Mesenchymal stem cell (in vitro differentiated cells and primary cell): ENCODE results near the gene SLC8A1.

Experiments used
- DNase-seq: peaks from one replicate; pipeline ENCODE4 v3.0.0-alpha.2; 2013
- H2AFZ ChIP-seq: one replicate; pipeline ENCODE4 v1.6.1; 2013; ENCODE audit warnings: low read depth, mild to moderate bottlenecking, control low read depth, inconsistent platforms, low read length, moderate library complexity
- H2AK5ac ChIP-seq: 2 replicates; pipeline ENCODE4 v1.6.1; 2013; ENCODE audit warnings: low read length, moderate library complexity, mild to moderate bottlenecking, inconsistent platforms; ENCODE audit not compliant: severe bottlenecking
- H2BK120ac ChIP-seq: one replicate; pipeline ENCODE4 v1.6.1; 2013; ENCODE audit warnings: low read depth, mild to moderate bottlenecking, inconsistent platforms, low read length, moderate library complexity
- H2BK12ac ChIP-seq, 2 experiments: one replicate each; pipeline ENCODE4 v1.6.1; 2013; ENCODE audit warnings: inconsistent platforms in 2 of 2, low read length in 2 of 2, mild to moderate bottlenecking in 2 of 2, moderate library complexity in 2 of 2, control low read depth in 1 of 2
- H2BK15ac ChIP-seq: one replicate; pipeline ENCODE4 v1.6.1; 2013; ENCODE audit warnings: mild to moderate bottlenecking, low read depth, inconsistent platforms; ENCODE audit not compliant: poor library complexity, severe bottlenecking
- H2BK5ac ChIP-seq: 2 replicates; pipeline ENCODE4 v1.6.1; 2013; ENCODE audit warnings: low read depth, mild to moderate bottlenecking, low read length, control low read depth, inconsistent platforms; ENCODE audit not compliant: poor library complexity, severe bottlenecking
- H3K14ac ChIP-seq, 2 experiments: one replicate each; pipeline ENCODE4 v1.6.1; 2013; ENCODE audit warnings: inconsistent platforms in 2 of 2, low read length in 2 of 2, control low read depth in 1 of 2, mild to moderate bottlenecking in 1 of 2, moderate library complexity in 1 of 2
- H3K18ac ChIP-seq, 2 experiments: one replicate each; pipeline ENCODE4 v1.6.1; 2013; ENCODE audit warnings: inconsistent platforms in 2 of 2, low read length in 2 of 2, control low read depth in 1 of 2, low read depth in 1 of 2, mild to moderate bottlenecking in 1 of 2
- H3K23ac ChIP-seq, 2 experiments: one replicate each; pipeline ENCODE4 v1.6.1; 2013; ENCODE audit warnings: inconsistent platforms in 2 of 2, low read length in 2 of 2, mild to moderate bottlenecking in 2 of 2, moderate library complexity in 2 of 2, control low read depth in 1 of 2
- H3K27ac ChIP-seq: 2 replicates; pipeline ENCODE4 v1.5.1; 2013; ENCODE audit warnings: mild to moderate bottlenecking, moderate library complexity, low read length, control low read depth, inconsistent platforms; ENCODE audit not compliant: poor library complexity, severe bottlenecking
- H3K27me3 ChIP-seq, 2 experiments: 2 replicates each; pipeline versions ENCODE4 v1.6.1 to v1.7.0; 2013; ENCODE audit warnings: low read length in 2 of 2, mild to moderate bottlenecking in 2 of 2, moderate library complexity in 2 of 2, control low read depth in 1 of 2, inconsistent platforms in 1 of 2; ENCODE audit not compliant: control insufficient read depth in 1 of 2, insufficient read depth in 1 of 2
- H3K36me3 ChIP-seq, 2 experiments: 2 replicates each; pipeline versions ENCODE4 v1.6.1 to v1.7.0; 2013; ENCODE audit warnings: low read length in 2 of 2, control low read depth in 1 of 2, inconsistent platforms in 1 of 2, low read depth in 1 of 2, mild to moderate bottlenecking in 1 of 2; ENCODE audit not compliant: insufficient read depth in 2 of 2, control insufficient read depth in 1 of 2
- H3K4ac ChIP-seq, 2 experiments: one replicate each; pipeline ENCODE4 v1.6.1; 2013; ENCODE audit warnings: inconsistent platforms in 2 of 2, low read length in 2 of 2, mild to moderate bottlenecking in 2 of 2, moderate library complexity in 2 of 2, control low read depth in 1 of 2, low read depth in 1 of 2
- H3K4me1 ChIP-seq: 2 replicates; pipeline ENCODE4 v1.6.1; 2013; ENCODE audit warnings: low read depth, low read length, control low read depth; ENCODE audit not compliant: control insufficient read depth, insufficient read depth
- H3K4me2 ChIP-seq: 2 replicates; pipeline ENCODE4 v1.6.1; 2013; ENCODE audit warnings: low read length, mild to moderate bottlenecking, inconsistent platforms; ENCODE audit not compliant: poor library complexity, severe bottlenecking
- H3K4me3 ChIP-seq, 2 experiments: 2 replicates each; pipeline versions ENCODE4 v1.5.1 to v1.7.0; 2013; ENCODE audit warnings: low read length in 2 of 2, mild to moderate bottlenecking in 2 of 2, control low read depth in 1 of 2, low read depth in 1 of 2; ENCODE audit not compliant: insufficient read depth in 1 of 2
- H3K79me1 ChIP-seq: replicated peaks from 2 replicates; pipeline ENCODE4 v1.6.1; 2013; ENCODE audit warnings: mild to moderate bottlenecking, control low read depth, low read length, inconsistent platforms; ENCODE audit not compliant: poor library complexity, severe bottlenecking
- H3K9ac ChIP-seq: 2 replicates; pipeline ENCODE4 v1.7.0; 2013; ENCODE audit warnings: mild to moderate bottlenecking, low read length, moderate library complexity
- H3K9me3 ChIP-seq: 2 replicates; pipeline ENCODE4 v1.7.0; 2013; ENCODE audit warnings: mild to moderate bottlenecking, low read length; ENCODE audit not compliant: control insufficient read depth
- H4K8ac ChIP-seq: one replicate; pipeline ENCODE4 v1.6.1; 2013; ENCODE audit warnings: inconsistent platforms, mild to moderate bottlenecking, low read length, moderate library complexity
- H4K91ac ChIP-seq: one replicate; pipeline ENCODE4 v1.6.1; 2013; ENCODE audit warnings: mild to moderate bottlenecking, low read length, inconsistent platforms
- WGBS: methylation state at CpG from one replicate; pipeline ENCODE4 v1.1.7; 2013; ENCODE audit warnings: mixed read lengths; 5-methylcytosine and 5-hydroxymethylcytosine counted together

Gene SLC8A1

GRCh38 chr2:40488927-40489677 is 37.2 kb upstream of the SLC8A1 start:
- peak overlapping the region; percentile 78 for H3K9ac ChIP-seq
- no peak overlapping the region for H2BK5ac ChIP-seq
- H3K23ac ChIP-seq, result no peak overlapping the region
- no peak overlapping the region for H2BK120ac ChIP-seq
- no peak overlapping the region for H3K27ac ChIP-seq
- H4K91ac ChIP-seq, result no peak overlapping the region
- no peaks in the 10 kb centered on the region for H3K79me1 ChIP-seq
- no peak overlapping the region for H3K14ac ChIP-seq
- no peaks in the 10 kb centered on the region for H3K36me3 ChIP-seq
- DNase-seq, result peak; percentile 65
- no peak overlapping the region for H3K4ac ChIP-seq
- no peak overlapping the region for H2AFZ ChIP-seq
- no peak overlapping the region for H2AK5ac ChIP-seq
- no peaks in the 10 kb centered on the region for H3K9me3 ChIP-seq
- H3K4me1 ChIP-seq, result no peaks in the 10 kb centered on the region
- H2BK15ac ChIP-seq, result no peak overlapping the region
- H3K18ac ChIP-seq, result no peak overlapping the region
- H4K8ac ChIP-seq, result no peak overlapping the region
- H3K4me3 ChIP-seq, result peak overlapping the region in 1 of 2 experiments; percentile 76
- WGBS, result 96% methylated on average over 7 of the region's 11 CpGs
- no peaks in the 10 kb centered on the region for H3K27me3 ChIP-seq
- H3K4me2 ChIP-seq, result peak overlapping the region; percentile 38
- H2BK12ac ChIP-seq, result no peak overlapping the region

- H3K4me1 ChIP-seq, result no peaks in the 10 kb centered on the region
- peak overlapping the region; percentile 41 for H3K27ac ChIP-seq
- 77% methylated on average over 3 of the region's 4 CpGs for WGBS
- no peak overlapping the region for H3K14ac ChIP-seq
- no peak overlapping the region for H4K8ac ChIP-seq
- peak overlapping the region; percentile 7 for H3K4me2 ChIP-seq
- H2AFZ ChIP-seq, result no peak overlapping the region
- no peaks in the 10 kb centered on the region for H3K79me1 ChIP-seq
- H2BK15ac ChIP-seq, result no peak overlapping the region
- H3K18ac ChIP-seq, result no peak overlapping the region
- H3K9ac ChIP-seq, result peak overlapping the region; percentile 78
- peak; percentile 50 for DNase-seq
- H3K4ac ChIP-seq, result peak overlapping the region in 1 of 2 experiments; percentile 24
- H2AK5ac ChIP-seq, result no peak overlapping the region
- no peak overlapping the region for H3K23ac ChIP-seq
- H3K4me3 ChIP-seq, result peak overlapping the region in 1 of 2 experiments; percentile 76
- H4K91ac ChIP-seq, result no peak overlapping the region
- H3K36me3 ChIP-seq, result no peaks in the 10 kb centered on the region
- H2BK120ac ChIP-seq, result no peak overlapping the region
- no peak overlapping the region for H2BK5ac ChIP-seq
- no peak overlapping the region for H2BK12ac ChIP-seq
- no peaks in the 10 kb centered on the region for H3K9me3 ChIP-seq
- H3K27me3 ChIP-seq, result no peaks in the 10 kb centered on the region
Observed at GRCh38 chr2:40488101-40488601, 36.3 kb upstream of the SLC8A1 start.

- 95% methylated on average over 2 of the region's 2 CpGs for WGBS
Observed at GRCh38 chr2:40487602-40488001, 35.7 kb upstream of the SLC8A1 start.

GRCh38 chr2:40485854-40486253 is 34.0 kb upstream of the SLC8A1 start:
- H4K8ac ChIP-seq, result no peak overlapping the region
- H3K27me3 ChIP-seq, result no peaks in the 10 kb centered on the region
- H3K27ac ChIP-seq, result no peak overlapping the region
- 59% methylated on average over 2 of the region's 3 CpGs for WGBS
- no peak overlapping the region for H3K9ac ChIP-seq
- H3K18ac ChIP-seq, result no peak overlapping the region
- no peaks in the 10 kb centered on the region for H3K4me1 ChIP-seq
- no peaks in the 10 kb centered on the region for H3K36me3 ChIP-seq
- H3K23ac ChIP-seq, result no peak overlapping the region
- no peak overlapping the region for H3K4me3 ChIP-seq
- no peak overlapping the region for H2AFZ ChIP-seq
- H2BK12ac ChIP-seq, result no peak overlapping the region
- no peak overlapping the region for H3K4ac ChIP-seq
- H3K14ac ChIP-seq, result no peak overlapping the region
- DNase-seq, result no peak
- H2BK120ac ChIP-seq, result no peak overlapping the region
- H2BK15ac ChIP-seq, result no peak overlapping the region
- no peak overlapping the region for H3K4me2 ChIP-seq
- H3K9me3 ChIP-seq, result no peaks in the 10 kb centered on the region
- H3K79me1 ChIP-seq, result no peaks in the 10 kb centered on the region
- no peak overlapping the region for H4K91ac ChIP-seq
- H2BK5ac ChIP-seq, result no peak overlapping the region
- no peak overlapping the region for H2AK5ac ChIP-seq

More at GRCh38 chr2:40487602-40488001, 35.7 kb upstream of the SLC8A1 start:
- no peak overlapping the region for H3K23ac ChIP-seq
- H3K9me3 ChIP-seq, result no peaks in the 10 kb centered on the region
- H3K14ac ChIP-seq, result no peak overlapping the region
- no peak overlapping the region for H2BK12ac ChIP-seq
- H4K91ac ChIP-seq, result no peak overlapping the region
- H2BK5ac ChIP-seq, result no peak overlapping the region
- no peak overlapping the region for H2BK120ac ChIP-seq
- H3K4me3 ChIP-seq, result no peak overlapping the region
- H4K8ac ChIP-seq, result no peak overlapping the region
- no peak overlapping the region for H2BK15ac ChIP-seq
- H2AFZ ChIP-seq, result no peak overlapping the region
- no peak overlapping the region for H3K9ac ChIP-seq
- peak; percentile 2 for DNase-seq
- no peaks in the 10 kb centered on the region for H3K36me3 ChIP-seq
- no peaks in the 10 kb centered on the region for H3K79me1 ChIP-seq
- H3K27ac ChIP-seq, result no peak overlapping the region
- H2AK5ac ChIP-seq, result no peak overlapping the region
- H3K4ac ChIP-seq, result no peak overlapping the region
- no peak overlapping the region for H3K18ac ChIP-seq
- no peak overlapping the region for H3K4me2 ChIP-seq
- H3K4me1 ChIP-seq, result no peaks in the 10 kb centered on the region
- no peaks in the 10 kb centered on the region for H3K27me3 ChIP-seq
